A549 treated with CpdA at 1 μM for 4 hours (cell line): ENCODE measurements around the gene SAA4. TPM values are rescaled to one million over a fixed set of nuclear protein-coding genes. Genes with fewer than 3 reads are reported as not detected.

Experiments used
- total RNA-seq: library from RNA; stranded (reverse); fragments of 200-300 nt; extraction: Qiagen RNA extraction; gene quantifications from 5 replicates; pipeline ENCODE4 v1.2.3, GENCODE V29; 2022; ENCODE audit warnings: low read depth

SAA4 gene, protein sequence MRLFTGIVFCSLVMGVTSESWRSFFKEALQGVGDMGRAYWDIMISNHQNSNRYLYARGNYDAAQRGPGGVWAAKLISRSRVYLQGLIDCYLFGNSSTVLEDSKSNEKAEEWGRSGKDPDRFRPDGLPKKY
- total RNA-seq: not detected in 5 replicates

DNA sequence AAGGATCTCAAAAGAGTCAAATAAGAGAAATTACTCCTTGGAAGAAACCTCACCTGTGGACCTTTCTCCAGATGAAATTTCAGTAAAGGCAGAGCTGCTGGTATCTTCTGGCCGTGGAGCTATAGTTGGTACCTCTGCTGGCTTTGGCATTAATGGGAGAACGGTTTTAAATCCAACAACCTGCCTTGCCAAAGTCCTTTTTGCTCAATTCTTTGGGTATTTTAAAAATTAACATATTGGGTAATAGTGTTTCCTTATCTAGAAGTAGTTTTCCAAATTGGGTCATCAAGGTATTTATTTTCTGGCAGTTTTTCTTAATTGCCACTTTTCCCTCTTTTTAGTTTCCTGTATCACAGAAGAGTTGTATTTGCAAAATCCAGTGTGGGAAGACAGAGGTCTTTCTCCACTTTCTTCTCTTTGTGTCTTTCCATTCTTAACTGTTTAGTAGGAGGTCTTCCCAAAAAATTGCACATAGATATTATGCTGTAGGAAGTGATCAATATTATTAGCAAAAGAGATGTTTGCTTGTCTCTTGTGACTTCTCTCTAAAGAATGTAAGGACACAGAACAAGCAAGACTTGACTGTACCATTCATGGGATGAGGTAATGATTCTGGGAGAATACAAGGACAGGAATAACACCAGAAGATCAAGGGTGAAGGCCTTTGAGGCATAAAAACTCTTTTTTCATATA lies at the start of gene SAA4:
Gene SAA4 (minus strand): TSS at position 139 of the 693 bp plus-strand sequence. CDS start 876 bp downstream, outside the sequence.

DNA sequence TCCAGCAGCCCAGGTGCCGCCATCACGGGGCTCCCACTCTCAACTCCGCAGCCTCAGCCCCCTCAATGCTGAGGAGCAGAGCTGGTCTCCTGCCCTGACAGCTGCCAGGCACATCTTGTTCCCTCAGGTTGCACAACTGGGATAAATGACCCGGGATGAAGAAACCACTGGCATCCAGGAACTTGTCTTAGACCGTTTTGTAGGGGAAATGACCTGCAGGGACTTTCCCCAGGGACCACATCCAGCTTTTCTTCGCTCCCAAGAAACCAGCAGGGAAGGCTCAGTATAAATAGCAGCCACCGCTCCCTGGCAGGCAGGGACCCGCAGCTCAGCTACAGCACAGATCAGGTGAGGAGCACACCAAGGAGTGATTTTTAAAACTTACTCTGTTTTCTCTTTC lies 29.3 kb upstream of the SAA4 start, which contains the start of gene SAA1:
Gene SAA1 (plus strand): TSS at position 316 of the 400 bp plus-strand sequence. CDS start 624 bp downstream, outside the sequence.

DNA sequence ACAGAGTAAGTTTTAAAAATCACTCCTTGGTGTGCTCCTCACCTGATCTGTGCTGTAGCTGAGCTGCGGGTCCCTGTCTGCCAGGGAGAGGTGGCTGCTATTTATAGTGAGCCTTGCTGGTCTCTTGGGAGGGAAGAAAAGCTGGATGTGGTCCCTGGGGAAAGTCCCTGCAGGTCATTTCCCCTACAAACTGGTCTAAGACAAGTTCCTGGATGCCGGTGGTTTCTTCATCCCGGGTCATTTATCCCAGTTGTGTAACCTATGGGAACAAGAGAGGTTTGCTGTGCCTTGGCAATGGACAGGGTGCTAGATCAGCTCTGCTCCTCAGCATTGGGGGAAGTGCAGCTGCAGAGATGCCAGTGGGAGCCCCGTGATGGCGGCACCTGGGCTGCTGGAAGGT lies 12.0 kb upstream of the SAA4 start, which contains the start of gene SAA2:
Gene SAA2 (minus strand): TSS at position 108 of the 400 bp plus-strand sequence. CDS start 657 bp downstream, outside the sequence.

Other genes starting within 250 kb of the SAA4 start
- 15.9 to 20.7 TPM (median 18.1 TPM) in 5 replicates for gene SERGEF, start 223.8 kb downstream of the SAA4 start, total RNA-seq
- 0.02 to 0.10 TPM (median 0.08 TPM) in 4 of 5 replicates, not detected in the other for gene TPH1, start 190.5 kb downstream of the SAA4 start, total RNA-seq
- gene SAAL1, start 130.7 kb downstream of the SAA4 start, total RNA-seq: 37.1 to 42.3 TPM (median 38.6 TPM) in 5 replicates
- gene MRGPRX3, start 104.2 kb downstream of the SAA4 start, total RNA-seq: 0.41 TPM in 1 of 5 replicates, not detected in the others
- gene MRGPRX4, start 64.0 kb downstream of the SAA4 start, total RNA-seq: not detected in 5 replicates
- 0.07 TPM in 1 of 5 replicates, not detected in the others for gene SAA2, start 11.9 kb upstream of the SAA4 start, total RNA-seq
- 0.30 to 0.59 TPM (median 0.39 TPM) in 3 of 5 replicates, not detected in the others for gene SAA1, start 29.5 kb upstream of the SAA4 start, total RNA-seq
- 12.9 to 14.3 TPM (median 13.1 TPM) in 5 replicates for gene HPS5, start 85.3 kb upstream of the SAA4 start, total RNA-seq
- gene GTF2H1, start 85.8 kb upstream of the SAA4 start, total RNA-seq: 33.1 to 39.9 TPM (median 36.8 TPM) in 5 replicates
- gene LDHA, start 157.8 kb upstream of the SAA4 start, total RNA-seq: 2,235 to 3,232 TPM (median 2,437 TPM) in 5 replicates
- 0.06 to 0.28 TPM (median 0.28 TPM) in 3 of 5 replicates, not detected in the others for gene LDHC, start 175.5 kb upstream of the SAA4 start, total RNA-seq
- gene LDHAL6A, start 219.1 kb upstream of the SAA4 start, total RNA-seq: not detected in 5 replicates